Stimulated activated CD4-positive, alpha-beta T cell treated with anti-CD3 and anti-CD28 coated beads, Interleukin-1b, Interleukin-23, amount 100 ng/mL, for 48 hours (primary cell): ENCODE results near the gene GRB14.
"Not testable (repeated sequence)": the region's sequence is repeated elsewhere in the genome, so short reads cannot be mapped to it uniquely, and the experiment has no call there.

ENCODE experiments used
- DNase-seq: peaks from one replicate; pipeline ENCODE4 v3.0.0-alpha.2; 2020

The GRB14 gene

GRCh38 chr2:164478205-164478604 is 143.1 kb downstream of the GRB14 start:
- no peak for DNase-seq

DNA sequence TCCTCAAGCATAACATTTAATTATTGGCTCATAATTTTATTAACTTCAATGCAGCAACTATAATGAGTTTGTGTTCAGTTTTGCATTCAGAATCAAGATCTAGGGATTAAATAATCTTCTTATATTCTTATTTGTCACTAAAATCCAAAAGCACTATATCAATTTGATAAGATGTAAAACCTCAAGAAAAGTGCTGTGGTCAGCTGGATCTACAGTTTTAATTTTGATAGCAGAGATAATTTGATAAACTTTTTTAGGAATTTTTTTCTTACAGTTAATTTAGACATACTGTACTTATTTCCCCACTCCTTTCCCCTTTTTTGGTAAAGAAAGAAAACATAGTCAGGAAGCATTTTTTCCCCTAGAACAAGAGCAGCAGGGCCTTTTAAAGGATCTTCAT is 146.4 kb downstream of the GRB14 start:
- no peak for DNase-seq

GRCh38 chr2:164473021-164473420 is 148.3 kb downstream of the GRB14 start:
- DNase-seq, result no peak

- DNase-seq, result not testable (repeated sequence)
These were observed 156.2 kb downstream of the GRB14 start for GRCh38 chr2:164465047-164465446.

GRCh38 chr2:164464376-164464775 is 156.9 kb downstream of the GRB14 start:
- no peak for DNase-seq

DNA sequence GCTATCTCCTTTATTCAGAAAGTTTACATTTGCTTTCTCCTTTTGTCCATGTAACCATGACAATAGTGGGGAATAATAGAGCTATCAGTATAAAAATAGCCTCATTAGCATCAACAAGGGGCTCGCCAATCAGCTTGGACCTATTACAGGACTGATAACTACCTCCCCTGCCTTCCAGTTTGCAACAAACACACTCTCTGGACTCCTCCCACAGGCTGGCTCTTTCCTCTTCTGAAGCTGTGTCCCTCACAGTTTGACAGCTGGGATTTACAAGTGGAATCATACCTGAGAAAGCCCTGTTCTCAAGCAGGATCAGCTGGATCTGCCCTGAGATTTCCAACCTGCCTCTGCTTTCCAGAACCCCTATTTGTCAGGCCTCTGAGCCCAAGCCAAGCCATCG is 162.5 kb downstream of the GRB14 start:
- DNase-seq, result no peak

- DNase-seq, result no peak
These were observed 164.0 kb downstream of the GRB14 start for GRCh38 chr2:164457271-164457670.

DNA sequence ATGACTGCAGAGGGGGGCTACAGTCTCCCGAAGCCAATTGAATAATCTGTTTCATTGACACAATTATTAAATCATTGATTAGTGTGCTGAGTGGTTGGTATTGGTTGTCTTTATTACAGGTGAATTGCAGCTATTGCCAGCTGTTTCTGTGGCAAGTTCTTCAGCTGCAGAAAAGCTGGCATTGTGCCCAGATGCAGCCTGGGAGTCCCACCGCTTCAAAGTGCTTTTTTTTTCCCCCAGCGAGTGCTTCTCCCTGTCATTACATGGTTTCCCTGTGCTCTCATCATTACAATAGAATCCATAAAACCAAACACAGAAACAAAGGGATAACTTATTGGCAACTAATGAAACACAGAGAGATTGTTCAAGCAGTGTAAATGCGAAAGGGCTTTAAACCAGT is 164.7 kb downstream of the GRB14 start:
- no peak for DNase-seq

GRCh38 chr2:164453656-164454305 is 167.5 kb downstream of the GRB14 start:
- no peak for DNase-seq

DNA sequence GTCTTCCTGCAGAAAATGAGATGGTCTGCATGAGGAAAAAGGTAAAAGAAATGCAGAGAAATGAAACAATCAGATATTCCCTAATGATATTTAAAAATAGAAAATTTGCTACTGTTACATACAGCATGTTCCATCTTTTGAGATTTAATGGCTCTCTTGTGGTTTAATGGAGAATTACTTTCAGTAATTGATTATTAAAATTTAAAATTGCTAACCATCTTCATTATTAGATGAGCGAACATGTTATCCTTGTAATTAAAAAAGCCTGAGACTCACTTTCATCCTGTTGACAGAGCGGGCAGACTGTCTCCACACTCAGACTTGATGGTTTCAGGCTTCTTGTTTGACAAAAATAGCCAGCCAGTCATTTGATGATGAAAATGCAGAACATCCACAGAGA is 171.0 kb downstream of the GRB14 start:
- DNase-seq, result no peak

DNA sequence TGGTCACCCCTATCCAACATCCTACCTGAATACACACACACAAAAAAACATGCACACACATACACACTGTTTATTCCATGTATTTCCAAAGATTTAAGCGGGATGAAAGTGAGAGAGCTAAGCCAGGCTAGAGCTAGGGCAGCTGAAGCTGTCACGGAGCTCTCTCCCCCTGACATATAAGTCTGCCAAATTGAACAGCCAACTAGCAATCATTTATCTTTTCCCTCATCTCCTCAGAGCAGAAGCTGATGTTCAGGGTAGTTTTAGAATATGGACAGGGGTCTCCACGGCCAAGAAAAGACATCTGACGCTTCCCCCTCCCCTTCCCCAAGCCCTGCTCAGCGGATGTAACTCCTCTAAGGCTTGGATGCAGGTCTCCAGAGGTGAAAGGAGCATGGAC is 171.6 kb downstream of the GRB14 start:
- DNase-seq, result no peak

- no peak for DNase-seq
These were observed 173.6 kb downstream of the GRB14 start for GRCh38 chr2:164447660-164448059.
